Retinal pigment epithelial cell (primary cell): ENCODE measurements around the gene TSPAN14.
A peak's percentile ranks its signal among the peaks of the same experiment; 100 is the strongest.

Experiments used
- DNase-seq: peaks from one replicate; pipeline ENCODE4 v3.0.0-alpha.2; 2010; ENCODE audit warnings: low read depth
- H3K4me3 ChIP-seq: 2 replicates; pipeline ENCODE4 v1.5.1; 2011; ENCODE audit warnings: mild to moderate bottlenecking, low read length, control low read depth, moderate library complexity
- CTCF ChIP-seq: conservative IDR thresholded peaks from 2 replicates; pipeline ENCODE4 v1.5.1; 2011; ENCODE audit warnings: low read depth, low read length, control low read depth, inconsistent platforms

TSPAN14 gene

GRCh38 chr10:80503584-80504157 is 49.6 kb downstream of the TSPAN14 start:
- H3K4me3 ChIP-seq = no peak overlapping the region
- no peak for TF ChIP-seq CTCF
- DNase-seq = no peak

- DNase-seq = no peak
- H3K4me3 ChIP-seq = no peak overlapping the region
- TF ChIP-seq CTCF = no peak
Measured at GRCh38 chr10:80504158-80504811, 50.2 kb downstream of the TSPAN14 start.

DNA sequence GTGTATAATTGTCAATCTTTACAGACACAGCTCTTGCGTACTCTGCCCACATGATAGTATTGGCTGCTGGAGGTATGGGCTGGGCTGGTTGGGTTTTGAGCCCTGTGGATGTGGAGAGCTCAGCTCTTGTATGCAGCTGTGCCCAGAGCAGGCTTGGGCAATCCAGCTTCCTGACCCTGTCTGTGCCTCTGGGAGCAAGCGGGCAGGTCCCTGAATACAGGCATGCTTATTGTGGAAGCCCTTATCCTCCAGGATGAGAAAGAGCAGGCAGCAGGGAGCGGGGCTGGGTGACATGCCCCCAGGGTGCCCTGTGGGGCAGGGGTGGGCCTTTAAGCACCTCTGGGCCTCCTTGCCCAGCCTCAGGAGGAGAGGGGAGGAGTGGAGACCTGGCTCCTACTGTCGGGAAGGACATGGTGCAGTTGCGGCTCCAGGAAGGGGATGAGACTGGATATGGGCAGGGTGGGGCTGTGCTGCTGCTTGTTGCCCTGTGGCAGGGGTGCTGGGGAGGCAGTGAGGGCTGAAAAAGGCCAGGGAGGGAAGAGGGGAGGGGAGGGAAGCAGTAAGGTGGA is 50.9 kb downstream of the TSPAN14 start:
- TF ChIP-seq CTCF = no peak
- no peak overlapping the region for H3K4me3 ChIP-seq

GRCh38 chr10:80506189-80506575 is 52.1 kb downstream of the TSPAN14 start:
- peak; percentile 26 for DNase-seq
- TF ChIP-seq CTCF = no peak
- no peak overlapping the region for H3K4me3 ChIP-seq

More for the DNA sequence above, 50.9 kb downstream of the TSPAN14 start:
- DNase-seq = no peak

- TF ChIP-seq CTCF = no peak
- no peak for DNase-seq
- no peak overlapping the region for H3K4me3 ChIP-seq
Measured at GRCh38 chr10:80506836-80507487, 52.9 kb downstream of the TSPAN14 start.

DNA sequence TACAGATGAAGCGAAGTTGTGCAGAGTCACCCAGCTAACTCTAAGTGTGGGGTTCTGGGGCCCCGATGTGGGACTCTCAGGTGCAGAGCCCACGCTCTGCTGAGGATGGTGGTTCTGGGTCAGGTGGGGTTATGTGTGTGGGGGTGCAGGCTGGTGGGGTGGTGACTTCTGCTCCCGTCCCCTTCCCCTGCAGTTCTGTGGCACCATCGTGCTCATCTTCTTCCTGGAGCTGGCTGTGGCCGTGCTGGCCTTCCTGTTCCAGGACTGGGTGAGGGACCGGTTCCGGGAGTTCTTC is 54.9 kb downstream of the TSPAN14 start:
- no peak overlapping the region for H3K4me3 ChIP-seq
- DNase-seq = no peak
- no peak for TF ChIP-seq CTCF
